Neural cell (in vitro differentiated cells): ENCODE data around the gene LRRFIP2. TPM values are rescaled to one million over a fixed set of nuclear protein-coding genes. Genes with fewer than 3 reads are reported as not detected.

Experiments used
- H2AFZ ChIP-seq: fragments of 200-600, 300-800 bp; sonication (generic), shearing (Covaris generic); 2 replicates; pipeline ENCODE4 v1.6.0; 2014; ENCODE audit warnings: low read depth, mild to moderate bottlenecking, antibody characterized with exemption, low read length, moderate library complexity
- H3F3A ChIP-seq: fragments of 200-600 bp; shearing (Covaris generic); 2 replicates; pipeline ENCODE4 v1.6.1; 2016; ENCODE audit warnings: mild to moderate bottlenecking, moderate library complexity, mixed read lengths, antibody characterized with exemption, low read length; ENCODE audit not compliant: insufficient read depth, poor library complexity, severe bottlenecking
- H3K27ac ChIP-seq: fragments of 200-600, 300-800 bp; sonication (generic), shearing (Covaris generic); 2 replicates; pipeline ENCODE4 v1.5.1; 2014; ENCODE audit warnings: mild to moderate bottlenecking, low read length, moderate library complexity
- H3K27me3 ChIP-seq: fragments of 300-800, 200-600 bp; sonication (generic), shearing (Covaris generic); 2 replicates; pipeline ENCODE4 v1.6.0; 2014; ENCODE audit warnings: mild to moderate bottlenecking, low read depth, low read length, moderate library complexity; ENCODE audit not compliant: insufficient read depth
- H3K36me3 ChIP-seq: fragments of 300-800, 200-600 bp; sonication (generic), shearing (Covaris generic); 2 replicates; pipeline ENCODE4 v1.5.1; 2014; ENCODE audit warnings: mild to moderate bottlenecking, antibody characterized with exemption, low read length, moderate library complexity; ENCODE audit not compliant: insufficient read depth
- H3K4me2 ChIP-seq: fragments of 300-800, 200-600 bp; sonication (generic), shearing (Covaris generic); 2 replicates; pipeline ENCODE4 v1.6.0; 2014; ENCODE audit warnings: mild to moderate bottlenecking, low read length
- H3K4me3 ChIP-seq: fragments of 300-800, 200-600 bp; sonication (generic), shearing (Covaris generic); 2 replicates; pipeline ENCODE4 v1.5.1; 2014; ENCODE audit warnings: mild to moderate bottlenecking, low read length, moderate library complexity
- H3K79me2 ChIP-seq: fragments of 200-600 bp; shearing (Covaris generic); replicated peaks from 2 replicates; pipeline ENCODE4 v1.6.0; 2014; ENCODE audit warnings: mild to moderate bottlenecking, low read length, moderate library complexity; ENCODE audit not compliant: insufficient read depth
- H3K9ac ChIP-seq: fragments of 300-800, 200-600 bp; sonication (generic), shearing (Covaris generic); 2 replicates; pipeline ENCODE4 v1.6.1; 2016; ENCODE audit warnings: mild to moderate bottlenecking, low read length, mixed read lengths
- H3K9me2 ChIP-seq: fragments of 200-600 bp; shearing (Covaris generic); 2 replicates; pipeline ENCODE4 v1.6.1; 2016; ENCODE audit warnings: mild to moderate bottlenecking, low read length, mixed read lengths; ENCODE audit not compliant: insufficient read depth
- H3K9me3 ChIP-seq: fragments of 200-600, 300-800 bp; sonication (generic), shearing (Covaris generic); 2 replicates; pipeline ENCODE4 v1.6.1; 2016; ENCODE audit warnings: mild to moderate bottlenecking, mixed run types, low read length, moderate library complexity, mixed read lengths
- H4K20me1 ChIP-seq: fragments of 200-600 bp; shearing (Covaris generic); 2 replicates; pipeline ENCODE4 v1.6.1; 2016; ENCODE audit warnings: mild to moderate bottlenecking, mixed run types; ENCODE audit not compliant: insufficient read depth
- CTCF ChIP-seq: fragments of 450-650 bp; IDR thresholded peaks from 2 replicates; pipeline ENCODE4 v1.5.1; 2014; ENCODE audit warnings: antibody characterized with exemption, mild to moderate bottlenecking, moderate library complexity; ENCODE audit not compliant: poor library complexity, severe bottlenecking
- EP300 ChIP-seq: fragments of 450-650 bp; conservative IDR thresholded peaks from 2 replicates; pipeline ENCODE4 v1.6.1; 2014; ENCODE audit warnings: antibody characterized with exemption, mild to moderate bottlenecking, moderate library complexity; ENCODE audit not compliant: poor library complexity, severe bottlenecking
- EZH2 ChIP-seq: fragments of 200-600, 300-800 bp; shearing (Covaris generic), sonication (generic); IDR thresholded peaks from 2 replicates; pipeline ENCODE4 v1.6.1; 2014; ENCODE audit warnings: antibody characterized with exemption, low read length, borderline replicate concordance, mild to moderate bottlenecking; ENCODE audit not compliant: insufficient read depth, poor library complexity, severe bottlenecking
- MXI1 ChIP-seq: fragments of 450-650 bp; conservative IDR thresholded peaks from 2 replicates; pipeline ENCODE4 v1.6.1; 2014; ENCODE audit warnings: antibody characterized with exemption, mild to moderate bottlenecking; ENCODE audit not compliant: poor library complexity, severe bottlenecking
- POLR2AphosphoS5 ChIP-seq: IDR thresholded peaks from 2 replicates; pipeline ENCODE4 v1.6.1; 2012
- RAD21 ChIP-seq: fragments of 450-650 bp; conservative IDR thresholded peaks from 2 replicates; pipeline ENCODE4 v1.6.1; 2014; ENCODE audit warnings: antibody characterized with exemption, mild to moderate bottlenecking, moderate library complexity
- SMC3 ChIP-seq: fragments of 450-650 bp; conservative IDR thresholded peaks from 2 replicates; pipeline ENCODE4 v1.6.1; 2014; ENCODE audit warnings: antibody characterized with exemption, mild to moderate bottlenecking, moderate library complexity; ENCODE audit not compliant: poor library complexity
- TAF1 ChIP-seq: IDR thresholded peaks from 2 replicates; pipeline ENCODE4 v1.6.1; 2012; ENCODE audit warnings: low read depth
- polyA minus RNA-seq: library from RNA; depleted of rRNA, polyadenylated mRNA; stranded (reverse); fragments of >200 nt; gene quantifications from 2 replicates; pipeline ENCODE4 v1.2.3, GENCODE V29; 2014
- polyA plus RNA-seq: library from polyadenylated mRNA; depleted of rRNA; stranded (reverse); fragments of >200 nt; gene quantifications from 2 replicates; pipeline ENCODE4 v1.2.3, GENCODE V29; 2014
- TF ChIP-seq, protein P1 (sequence below): IDR thresholded peaks from 2 replicates; pipeline ENCODE4 v1.6.1; 2012; ENCODE audit warnings: borderline replicate concordance

LRRFIP2 gene
- 131 and 143 TPM in 2 replicates for polyA plus RNA-seq
- 85.9 and 113 TPM in 2 replicates for polyA minus RNA-seq

DNA sequence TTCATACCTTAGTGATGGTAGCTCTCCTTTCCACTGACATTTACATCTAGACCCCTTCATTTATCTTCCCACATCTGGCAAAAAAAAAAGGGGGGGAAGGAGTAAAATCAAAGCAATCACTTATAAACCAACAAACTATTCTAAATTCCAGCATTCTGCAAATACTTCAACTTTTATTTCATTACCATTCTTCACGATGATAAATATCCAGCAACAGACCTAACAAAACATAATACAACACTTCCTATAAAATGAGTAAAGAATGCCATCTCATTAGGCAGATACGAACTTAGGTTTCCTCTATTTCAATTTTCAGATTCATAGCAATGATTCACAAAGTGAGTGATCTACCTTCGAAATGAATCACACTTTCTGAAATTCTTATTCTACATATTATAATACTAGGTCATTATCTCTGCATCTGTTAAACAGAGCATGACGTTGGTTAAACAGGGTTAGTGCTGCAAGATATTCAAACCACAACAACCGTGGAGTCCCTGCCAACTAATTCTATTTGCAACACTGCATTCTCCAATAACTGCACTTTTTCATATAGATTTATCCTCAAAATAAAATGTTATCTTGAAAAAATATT, at the start of gene LRRFIP2:
Gene LRRFIP2, minus strand, starts transcription at position 51 of the 595 bp plus-strand sequence. CDS start 25,599 bp downstream, outside the sequence.
- Histone ChIP-seq H3K79me2 (peaks cover 60% of the 10 kb centered on the region), H3K27me3 (no peaks in the 10 kb centered on the region), H4K20me1 (no peaks in the 10 kb centered on the region), H3K9me2 (no peaks in the 10 kb centered on the region), H3K9me3 (no peaks in the 10 kb centered on the region), H3K9ac (peak within 1 kb of the TSS; percentile 84), H3K4me2 (peak within 1 kb of the TSS; percentile 53), H3F3A (no peaks in the 10 kb centered on the region), H2AFZ (peak within 1 kb of the TSS; percentile 97), H3K27ac (no peak within 1 kb of the TSS), H3K4me3 (peak within 1 kb of the TSS; percentile 92), H3K36me3 (no peaks in the 10 kb centered on the region)
- TF ChIP-seq EZH2 (no peak), SMC3 (no peak), CTCF (no peak), POLR2AphosphoS5 (no peak), MXI1 (no peak), RAD21 (no peak), TAF1 (no peak), EP300 (no peak)
- TF ChIP-seq, protein P1, sequence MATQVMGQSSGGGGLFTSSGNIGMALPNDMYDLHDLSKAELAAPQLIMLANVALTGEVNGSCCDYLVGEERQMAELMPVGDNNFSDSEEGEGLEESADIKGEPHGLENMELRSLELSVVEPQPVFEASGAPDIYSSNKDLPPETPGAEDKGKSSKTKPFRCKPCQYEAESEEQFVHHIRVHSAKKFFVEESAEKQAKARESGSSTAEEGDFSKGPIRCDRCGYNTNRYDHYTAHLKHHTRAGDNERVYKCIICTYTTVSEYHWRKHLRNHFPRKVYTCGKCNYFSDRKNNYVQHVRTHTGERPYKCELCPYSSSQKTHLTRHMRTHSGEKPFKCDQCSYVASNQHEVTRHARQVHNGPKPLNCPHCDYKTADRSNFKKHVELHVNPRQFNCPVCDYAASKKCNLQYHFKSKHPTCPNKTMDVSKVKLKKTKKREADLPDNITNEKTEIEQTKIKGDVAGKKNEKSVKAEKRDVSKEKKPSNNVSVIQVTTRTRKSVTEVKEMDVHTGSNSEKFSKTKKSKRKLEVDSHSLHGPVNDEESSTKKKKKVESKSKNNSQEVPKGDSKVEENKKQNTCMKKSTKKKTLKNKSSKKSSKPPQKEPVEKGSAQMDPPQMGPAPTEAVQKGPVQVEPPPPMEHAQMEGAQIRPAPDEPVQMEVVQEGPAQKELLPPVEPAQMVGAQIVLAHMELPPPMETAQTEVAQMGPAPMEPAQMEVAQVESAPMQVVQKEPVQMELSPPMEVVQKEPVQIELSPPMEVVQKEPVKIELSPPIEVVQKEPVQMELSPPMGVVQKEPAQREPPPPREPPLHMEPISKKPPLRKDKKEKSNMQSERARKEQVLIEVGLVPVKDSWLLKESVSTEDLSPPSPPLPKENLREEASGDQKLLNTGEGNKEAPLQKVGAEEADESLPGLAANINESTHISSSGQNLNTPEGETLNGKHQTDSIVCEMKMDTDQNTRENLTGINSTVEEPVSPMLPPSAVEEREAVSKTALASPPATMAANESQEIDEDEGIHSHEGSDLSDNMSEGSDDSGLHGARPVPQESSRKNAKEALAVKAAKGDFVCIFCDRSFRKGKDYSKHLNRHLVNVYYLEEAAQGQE: no peak

- Histone ChIP-seq H3K36me3 (no peaks in the 10 kb centered on the region), H3K27ac (no peak overlapping the region), H4K20me1 (no peaks in the 10 kb centered on the region), H3K9ac (no peak overlapping the region), H3K4me3 (no peak overlapping the region), H3K9me2 (no peaks in the 10 kb centered on the region), H3K79me2 (no peaks in the 10 kb centered on the region), H3K27me3 (no peaks in the 10 kb centered on the region), H3F3A (no peaks in the 10 kb centered on the region), H3K4me2 (no peak overlapping the region), H3K9me3 (no peaks in the 10 kb centered on the region), H2AFZ (no peak overlapping the region)
- TF ChIP-seq SMC3: no peak
Observed at GRCh38 chr3:37223576-37223975, 49.2 kb upstream of the LRRFIP2 start.
